H9 (cell line): ENCODE measurements around the gene RALGAPA2. TPM values are rescaled to one million over a fixed set of nuclear protein-coding genes. Genes with fewer than 3 reads are reported as not detected.

ENCODE experiments used
- DNase-seq: peaks from one replicate; pipeline ENCODE4 v3.0.0-alpha.2; 2017
- H2AFZ ChIP-seq: one replicate; pipeline ENCODE4 v1.6.1; 2013; ENCODE audit warnings: mild to moderate bottlenecking, low read length, control low read depth, moderate library complexity
- H2AK5ac ChIP-seq: 2 replicates; pipeline ENCODE4 v1.6.1; 2013; ENCODE audit warnings: low read length, control low read depth, mixed read lengths; ENCODE audit not compliant: insufficient read length
- H2BK120ac ChIP-seq: one replicate; pipeline ENCODE4 v1.6.1; 2013; ENCODE audit warnings: low read depth, mild to moderate bottlenecking, low read length, control low read depth, inconsistent platforms; ENCODE audit not compliant: poor library complexity, severe bottlenecking
- H2BK12ac ChIP-seq: 2 replicates; pipeline ENCODE4 v1.6.1; 2013; ENCODE audit warnings: low read length, control low read depth, mixed read lengths, low read depth; ENCODE audit not compliant: insufficient read length
- H2BK15ac ChIP-seq: 2 replicates; pipeline ENCODE4 v1.6.1; 2013; ENCODE audit warnings: low read depth, low read length, control low read depth
- H2BK20ac ChIP-seq: one replicate; pipeline ENCODE4 v1.6.1; 2013; ENCODE audit warnings: low read depth, mild to moderate bottlenecking, low read length, control low read depth, inconsistent platforms; ENCODE audit not compliant: poor library complexity, severe bottlenecking
- H2BK5ac ChIP-seq: 2 replicates; pipeline ENCODE4 v1.6.1; 2013; ENCODE audit warnings: low read length, control low read depth, mixed read lengths; ENCODE audit not compliant: insufficient read length
- H3K14ac ChIP-seq: 2 replicates; pipeline ENCODE4 v1.6.1; 2013; ENCODE audit warnings: low read length, control low read depth; ENCODE audit not compliant: insufficient read depth
- H3K18ac ChIP-seq: 2 replicates; pipeline ENCODE4 v1.6.1; 2013; ENCODE audit warnings: low read depth, mild to moderate bottlenecking, mixed read lengths, low read length, control low read depth; ENCODE audit not compliant: insufficient read length
- H3K23ac ChIP-seq: 2 replicates; pipeline ENCODE4 v1.6.1; 2013; ENCODE audit warnings: low read length, control low read depth, mixed read lengths, low read depth; ENCODE audit not compliant: insufficient read length
- H3K23me2 ChIP-seq: 2 replicates; pipeline ENCODE4 v1.6.1; 2013; ENCODE audit warnings: low read depth, mild to moderate bottlenecking, mixed read lengths, low read length, control low read depth; ENCODE audit not compliant: insufficient read length, poor library complexity, severe bottlenecking
- H3K27ac ChIP-seq: 2 replicates; pipeline ENCODE4 v1.5.1; 2013; ENCODE audit warnings: low read length, control low read depth, mixed read lengths, low read depth; ENCODE audit not compliant: insufficient read length
- H3K27me3 ChIP-seq: 2 replicates; pipeline ENCODE4 v1.6.1; 2013; ENCODE audit warnings: low read length, control low read depth, inconsistent platforms; ENCODE audit not compliant: insufficient read depth
- H3K4ac ChIP-seq: 2 replicates; pipeline ENCODE4 v1.6.1; 2013; ENCODE audit warnings: low read depth, mild to moderate bottlenecking, control low read depth, inconsistent platforms, low read length, moderate library complexity
- H3K4me1 ChIP-seq: 2 replicates; pipeline ENCODE4 v1.6.1; 2013; ENCODE audit warnings: low read length, control low read depth, inconsistent platforms; ENCODE audit not compliant: insufficient read depth
- H3K4me2 ChIP-seq: 2 replicates; pipeline ENCODE4 v1.6.1; 2013; ENCODE audit warnings: low read length, control low read depth, mixed read lengths; ENCODE audit not compliant: insufficient read length, insufficient read depth
- H3K56ac ChIP-seq: 2 replicates; pipeline ENCODE4 v1.6.1; 2013; ENCODE audit warnings: low read depth, mild to moderate bottlenecking, mixed read lengths, low read length, control low read depth; ENCODE audit not compliant: insufficient read length
- H3K79me1 ChIP-seq: 2 replicates; pipeline ENCODE4 v1.6.1; 2013; ENCODE audit warnings: low read depth, mild to moderate bottlenecking, moderate library complexity, low read length, control low read depth, inconsistent platforms; ENCODE audit not compliant: insufficient read depth, poor library complexity, severe bottlenecking
- H3K79me2 ChIP-seq: 2 replicates; pipeline ENCODE4 v1.6.1; 2013; ENCODE audit warnings: low read length, control low read depth, inconsistent platforms; ENCODE audit not compliant: insufficient read depth
- H3K9ac ChIP-seq: 2 replicates; pipeline ENCODE4 v1.6.1; 2013; ENCODE audit warnings: low read length, control low read depth, mixed read lengths; ENCODE audit not compliant: insufficient read length; ENCODE audit errors: extremely low read depth
- H3K9me3 ChIP-seq: one replicate; pipeline ENCODE4 v1.6.1; 2013; ENCODE audit warnings: low read depth, low read length, inconsistent platforms; ENCODE audit not compliant: control insufficient read depth
- H3T11ph ChIP-seq: one replicate; pipeline ENCODE4 v1.6.1; 2013; ENCODE audit warnings: mild to moderate bottlenecking, low read length, control low read depth, inconsistent platforms
- H4K20me1 ChIP-seq: one replicate; pipeline ENCODE4 v1.6.1; 2013; ENCODE audit not compliant: control insufficient read depth, insufficient read length, insufficient read depth
- H4K5ac ChIP-seq: 2 replicates; pipeline ENCODE4 v1.6.1; 2013; ENCODE audit warnings: low read depth, mild to moderate bottlenecking, mixed read lengths, low read length, control low read depth; ENCODE audit not compliant: insufficient read length
- H4K8ac ChIP-seq: replicated peaks from 2 replicates; pipeline ENCODE4 v1.6.1; 2013; ENCODE audit warnings: low read length, control low read depth, mixed read lengths, low read depth; ENCODE audit not compliant: insufficient read length
- H4K91ac ChIP-seq: 2 replicates; pipeline ENCODE4 v1.6.1; 2013; ENCODE audit warnings: low read depth, mild to moderate bottlenecking, moderate library complexity, mixed read lengths, low read length, control low read depth; ENCODE audit not compliant: insufficient read length
- H3K27ac Mint-ChIP-seq, 3 experiments: 2 replicates in 2 of 3; 3 replicates in 1 of 3; pipeline ENCODE4 v1.8.0; 2020 to 2021; ENCODE audit warnings: mixed read lengths in 3 of 3, mild to moderate bottlenecking in 1 of 3, moderate library complexity in 1 of 3
- H3K27me3 Mint-ChIP-seq: 2 replicates; pipeline ENCODE4 v1.8.0; 2021; ENCODE audit warnings: low read depth, mild to moderate bottlenecking, moderate library complexity, mixed read lengths
- H3K36me3 Mint-ChIP-seq, 3 experiments: 2 replicates in 2 of 3; 3 replicates in 1 of 3; pipeline ENCODE4 v1.8.0; 2020 to 2021; ENCODE audit warnings: low read depth in 3 of 3, mixed read lengths in 3 of 3; ENCODE audit not compliant: insufficient read depth in 1 of 3
- H3K4me1 Mint-ChIP-seq, 2 experiments: 2 replicates each; pipeline ENCODE4 v1.8.0; 2020; ENCODE audit warnings: mixed read lengths in 2 of 2
- H3K4me3 Mint-ChIP-seq, 2 experiments: 2 replicates in 1 of 2; 3 replicates in 1 of 2; pipeline ENCODE4 v1.8.0; 2020 to 2021; ENCODE audit warnings: mild to moderate bottlenecking in 2 of 2, mixed read lengths in 2 of 2, moderate library complexity in 1 of 2
- H3K9me3 Mint-ChIP-seq, 2 experiments: 2 replicates in 1 of 2; 3 replicates in 1 of 2; pipeline ENCODE4 v1.8.0; 2020; ENCODE audit warnings: mild to moderate bottlenecking in 2 of 2, mixed read lengths in 2 of 2, moderate library complexity in 1 of 2
- CTCF ChIP-seq: fragments of 200-600 bp; sonication (generic); conservative IDR thresholded peaks from 3 replicates; pipeline ENCODE4 v1.8.0; 2021; ENCODE audit warnings: antibody characterized with exemption, mild to moderate bottlenecking
- WGBS: extraction: QIAGEN DNeasy Blood & Tissue Kit; methylation state at CpG from one replicate; pipeline ENCODE4 v1.1.7; 2013; ENCODE audit warnings: missing lambda C conversion rate, low lambda C conversion rate, mixed read lengths; ENCODE audit not compliant: insufficient read length; ENCODE audit errors: extremely low coverage; 5-methylcytosine and 5-hydroxymethylcytosine counted together
- total RNA-seq: library from RNA; stranded (reverse); gene quantifications from 2 replicates; pipeline ENCODE4 v1.2.1, GENCODE V29; 2021

Gene RALGAPA2
- total RNA-seq, 1 experiment from 2014 or later, result 16.6 TPM

GRCh38 chr20:20706285-20706684, 6.2 kb downstream of the RALGAPA2 start:
- H4K5ac ChIP-seq, result no peak overlapping the region
- no peaks in the 10 kb centered on the region for H3K36me3 Mint-ChIP-seq
- no peak overlapping the region for H3T11ph ChIP-seq
- no peak for DNase-seq
- H3K79me2 ChIP-seq, result peaks cover 1% of the 10 kb centered on the region; the same call in 1 of the 2 replicates
- H2BK12ac ChIP-seq, result no peak overlapping the region
- H3K56ac ChIP-seq, result no peak overlapping the region
- no peak overlapping the region for H2AK5ac ChIP-seq
- peaks cover 17 to 18% of the 10 kb centered on the region in 2 experiments for H3K4me1 Mint-ChIP-seq
- no peak overlapping the region for H3K4ac ChIP-seq
- WGBS, result no CpG with 5 or more reads among the region's 6 CpGs
- H3K14ac ChIP-seq, result no peak overlapping the region
- H3K27ac Mint-ChIP-seq, result no peak overlapping the region
- H3K79me1 ChIP-seq, result peaks cover 7% of the 10 kb centered on the region
- H2BK20ac ChIP-seq, result no peak overlapping the region
- no peaks in the 10 kb centered on the region for H4K20me1 ChIP-seq
- peaks cover 4% of the 10 kb centered on the region; the same call in 1 of the 2 replicates for H3K4me1 ChIP-seq
- H2AFZ ChIP-seq, result no peak overlapping the region
- no peak overlapping the region for H3K27ac ChIP-seq
- H3K23ac ChIP-seq, result no peak overlapping the region
- no peak for TF ChIP-seq CTCF
- H2BK5ac ChIP-seq, result no peak overlapping the region
- no peak overlapping the region for H4K91ac ChIP-seq
- H3K27me3 Mint-ChIP-seq, result no peaks in the 10 kb centered on the region
- no peak overlapping the region for H3K4me2 ChIP-seq
- H4K8ac ChIP-seq, result no peak overlapping the region
- H3K9ac ChIP-seq, result no peak overlapping the region
- H3K23me2 ChIP-seq, result no peaks in the 10 kb centered on the region
- no peaks in the 10 kb centered on the region for H3K9me3 ChIP-seq
- H2BK120ac ChIP-seq, result no peak overlapping the region
- no peak overlapping the region for H3K18ac ChIP-seq
- no peak overlapping the region for H2BK15ac ChIP-seq
- no peaks in the 10 kb centered on the region for H3K9me3 Mint-ChIP-seq
- H3K4me3 Mint-ChIP-seq, result no peak overlapping the region
- no peaks in the 10 kb centered on the region for H3K27me3 ChIP-seq
